GM08714 (cell line): ENCODE measurements around the gene B3GALNT1.
"Not testable (repeated sequence)": the region's sequence is repeated elsewhere in the genome, so short reads cannot be mapped to it uniquely, and the experiment has no call there.

Source experiments
- H3K4me3 ChIP-seq: fragments of 200-500 bp; sonication (Bioruptor generic); 2 replicates; pipeline ENCODE4 v1.5.1; 2014; ENCODE audit warnings: mild to moderate bottlenecking, low read length, inconsistent platforms
- ZNF274 ChIP-seq: IDR thresholded peaks from 2 replicates; pipeline ENCODE4 v1.6.1; 2012; ENCODE audit warnings: mild to moderate bottlenecking, low read depth, low read length

The B3GALNT1 gene

GRCh38 chr3:161066930-161067329, 38.2 kb downstream of the B3GALNT1 start:
- no peak overlapping the region for H3K4me3 ChIP-seq
- no peak for TF ChIP-seq ZNF274

GRCh38 chr3:161064413-161064812, 40.7 kb downstream of the B3GALNT1 start:
- H3K4me3 ChIP-seq: no peak overlapping the region

GRCh38 chr3:161054860-161055604, 50.1 kb downstream of the B3GALNT1 start:
- no peak for TF ChIP-seq ZNF274
- no peak overlapping the region for H3K4me3 ChIP-seq

More at GRCh38 chr3:161064413-161064812, 40.7 kb downstream of the B3GALNT1 start:
- no peak for TF ChIP-seq ZNF274

- no peak overlapping the region for H3K4me3 ChIP-seq
- TF ChIP-seq ZNF274: no peak
These were observed 53.3 kb downstream of the B3GALNT1 start for GRCh38 chr3:161051856-161052255.

- no peak for TF ChIP-seq ZNF274
These were observed 54.2 kb downstream of the B3GALNT1 start for GRCh38 chr3:161050935-161051334.

GRCh38 chr3:161049683-161050248, 55.4 kb downstream of the B3GALNT1 start:
- no peak for TF ChIP-seq ZNF274
- H3K4me3 ChIP-seq: no peak overlapping the region

More at GRCh38 chr3:161050935-161051334, 54.2 kb downstream of the B3GALNT1 start:
- no peak overlapping the region for H3K4me3 ChIP-seq

- H3K4me3 ChIP-seq: no peak overlapping the region
- TF ChIP-seq ZNF274: no peak
These were observed 61.7 kb downstream of the B3GALNT1 start for GRCh38 chr3:161043336-161044035.

GRCh38 chr3:161042023-161042501, 63.1 kb downstream of the B3GALNT1 start:
- no peak overlapping the region for H3K4me3 ChIP-seq
- TF ChIP-seq ZNF274: no peak

GRCh38 chr3:161038725-161039124, 66.4 kb downstream of the B3GALNT1 start:
- no peak overlapping the region for H3K4me3 ChIP-seq

GRCh38 chr3:161035711-161036110, 69.4 kb downstream of the B3GALNT1 start:
- H3K4me3 ChIP-seq: no peak overlapping the region
- TF ChIP-seq ZNF274: no peak

More at GRCh38 chr3:161038725-161039124, 66.4 kb downstream of the B3GALNT1 start:
- no peak for TF ChIP-seq ZNF274

GRCh38 chr3:161034913-161035550, 70.1 kb downstream of the B3GALNT1 start:
- not testable (repeated sequence) for H3K4me3 ChIP-seq
